K562 (cell line): Measurements from ENCODE around the gene FETUB. TPM values are rescaled to one million over a fixed set of nuclear protein-coding genes. Genes with fewer than 3 reads are reported as not detected.

Experiments
- LEF1 ChIP-seq: fragments of 450-650 bp; IDR thresholded peaks from 2 replicates; pipeline ENCODE4 v1.6.1; 2016; ENCODE audit warnings: mild to moderate bottlenecking
- MAZ ChIP-seq, 2 experiments: fragments of 450-650 bp in 1 of 2; sonication (generic) in 1 of 2; formaldehyde crosslinking; IDR thresholded peaks in 1 of 2; conservative IDR thresholded peaks in 1 of 2; 2 replicates each; pipeline versions ENCODE4 v1.4.0 to v1.5.0; 2020; ENCODE audit warnings: mild to moderate bottlenecking in 1 of 2, missing genetic modification reagents in 1 of 2
- ZNF12 ChIP-seq: sonication (generic); formaldehyde crosslinking; IDR thresholded peaks from 2 replicates; pipeline ENCODE4 v1.4.0; 2020; ENCODE audit warnings: mild to moderate bottlenecking, missing genetic modification reagents
- polyA plus RNA-seq, 8 experiments: library from polyadenylated mRNA; depleted of rRNA in 4 of 8; stranded (reverse) in 5 of 8; unstranded in 3 of 8; fragments of >200 nt; fragmentation: Nextera tagmentation in 2 of 8; fragmentation: Illumina TruSeq in 1 of 8; extraction: Ambion mirVana in 2 of 8; extraction: Trizol in 1 of 8; gene quantifications; 2 replicates each; pipeline versions ENCODE4 v1.2.1 to v1.2.3, GENCODE V29; 2011 to 2014; ENCODE audit warnings: inconsistent platforms in 1 of 8, missing spikeins in 1 of 8
- total RNA-seq, 7 experiments: library from RNA; depleted of rRNA in 6 of 7; stranded (reverse); fragments of >200 nt in 6 of 7; fragmentation: Illumina TruSeq in 2 of 7; extraction: Trizol in 2 of 7; gene quantifications; 2 replicates each; pipeline versions ENCODE4 v1.2.1 to v1.2.3, GENCODE V29; 2011 to 2021; ENCODE audit warnings: low replicate concordance in 1 of 7
- TF ChIP-seq, protein P1 (sequence below): fragments of 150-350 bp; IDR thresholded peaks from 2 replicates; pipeline ENCODE4 v1.6.1; 2014; ENCODE audit warnings: low read depth, mild to moderate bottlenecking, low read length, borderline replicate concordance
- TF ChIP-seq, protein P2 (sequence below): fragments of 450-650 bp; formaldehyde crosslinking; IDR thresholded peaks from 2 replicates; pipeline ENCODE4 v1.4.0; 2020; ENCODE audit warnings: mild to moderate bottlenecking, moderate library complexity
- TF ChIP-seq, protein P3 (sequence below): fragments of 250-450 bp; sonication (Bioruptor Pico); IDR thresholded peaks from 2 replicates; pipeline ENCODE4 v1.8.0; 2021; ENCODE audit warnings: moderate library complexity, mild to moderate bottlenecking, inconsistent platforms

The FETUB gene
- total and polyA plus RNA-seq, 9 of the 15 experiments (the other 6 are each of a cell fraction or from before 2014, with no cell fraction given), result not detected

DNA sequence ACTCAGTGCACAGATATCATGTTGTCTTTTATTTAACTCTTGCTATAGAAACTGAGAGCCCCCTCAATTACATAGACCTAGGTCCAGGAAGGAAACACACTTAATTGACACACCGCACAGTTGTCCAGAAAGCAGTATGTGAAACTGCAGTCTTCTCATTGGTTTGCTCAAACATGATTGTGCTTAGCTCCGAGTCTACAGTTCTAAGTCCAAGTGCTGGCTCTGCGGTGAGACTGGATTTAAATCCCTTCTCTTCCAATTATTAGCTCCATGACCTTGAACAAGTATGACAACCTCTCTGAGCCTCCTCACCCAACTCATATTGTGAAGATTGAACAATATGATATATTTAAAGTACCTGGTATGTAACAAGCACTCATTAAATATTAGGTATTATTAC, 46.3 kb upstream of the FETUB start (continued):
- TF ChIP-seq, protein P1, sequence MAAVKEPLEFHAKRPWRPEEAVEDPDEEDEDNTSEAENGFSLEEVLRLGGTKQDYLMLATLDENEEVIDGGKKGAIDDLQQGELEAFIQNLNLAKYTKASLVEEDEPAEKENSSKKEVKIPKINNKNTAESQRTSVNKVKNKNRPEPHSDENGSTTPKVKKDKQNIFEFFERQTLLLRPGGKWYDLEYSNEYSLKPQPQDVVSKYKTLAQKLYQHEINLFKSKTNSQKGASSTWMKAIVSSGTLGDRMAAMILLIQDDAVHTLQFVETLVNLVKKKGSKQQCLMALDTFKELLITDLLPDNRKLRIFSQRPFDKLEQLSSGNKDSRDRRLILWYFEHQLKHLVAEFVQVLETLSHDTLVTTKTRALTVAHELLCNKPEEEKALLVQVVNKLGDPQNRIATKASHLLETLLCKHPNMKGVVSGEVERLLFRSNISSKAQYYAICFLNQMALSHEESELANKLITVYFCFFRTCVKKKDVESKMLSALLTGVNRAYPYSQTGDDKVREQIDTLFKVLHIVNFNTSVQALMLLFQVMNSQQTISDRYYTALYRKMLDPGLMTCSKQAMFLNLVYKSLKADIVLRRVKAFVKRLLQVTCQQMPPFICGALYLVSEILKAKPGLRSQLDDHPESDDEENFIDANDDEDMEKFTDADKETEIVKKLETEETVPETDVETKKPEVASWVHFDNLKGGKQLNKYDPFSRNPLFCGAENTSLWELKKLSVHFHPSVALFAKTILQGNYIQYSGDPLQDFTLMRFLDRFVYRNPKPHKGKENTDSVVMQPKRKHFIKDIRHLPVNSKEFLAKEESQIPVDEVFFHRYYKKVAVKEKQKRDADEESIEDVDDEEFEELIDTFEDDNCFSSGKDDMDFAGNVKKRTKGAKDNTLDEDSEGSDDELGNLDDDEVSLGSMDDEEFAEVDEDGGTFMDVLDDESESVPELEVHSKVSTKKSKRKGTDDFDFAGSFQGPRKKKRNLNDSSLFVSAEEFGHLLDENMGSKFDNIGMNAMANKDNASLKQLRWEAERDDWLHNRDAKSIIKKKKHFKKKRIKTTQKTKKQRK, result no peak
- TF ChIP-seq, protein P2, sequence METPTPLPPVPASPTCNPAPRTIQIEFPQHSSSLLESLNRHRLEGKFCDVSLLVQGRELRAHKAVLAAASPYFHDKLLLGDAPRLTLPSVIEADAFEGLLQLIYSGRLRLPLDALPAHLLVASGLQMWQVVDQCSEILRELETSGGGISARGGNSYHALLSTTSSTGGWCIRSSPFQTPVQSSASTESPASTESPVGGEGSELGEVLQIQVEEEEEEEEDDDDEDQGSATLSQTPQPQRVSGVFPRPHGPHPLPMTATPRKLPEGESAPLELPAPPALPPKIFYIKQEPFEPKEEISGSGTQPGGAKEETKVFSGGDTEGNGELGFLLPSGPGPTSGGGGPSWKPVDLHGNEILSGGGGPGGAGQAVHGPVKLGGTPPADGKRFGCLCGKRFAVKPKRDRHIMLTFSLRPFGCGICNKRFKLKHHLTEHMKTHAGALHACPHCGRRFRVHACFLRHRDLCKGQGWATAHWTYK, result no peak
- TF ChIP-seq ZNF12 (CRISPR knock-in tag) (no peak), LEF1 (no peak), MAZ (CRISPR knock-in tag; conservative IDR thresholded peaks at IDR 0.05 in 1 of 2, IDR thresholded peaks at IDR 0.05 in 1 of 2) (no peak)
- TF ChIP-seq, protein P3, sequence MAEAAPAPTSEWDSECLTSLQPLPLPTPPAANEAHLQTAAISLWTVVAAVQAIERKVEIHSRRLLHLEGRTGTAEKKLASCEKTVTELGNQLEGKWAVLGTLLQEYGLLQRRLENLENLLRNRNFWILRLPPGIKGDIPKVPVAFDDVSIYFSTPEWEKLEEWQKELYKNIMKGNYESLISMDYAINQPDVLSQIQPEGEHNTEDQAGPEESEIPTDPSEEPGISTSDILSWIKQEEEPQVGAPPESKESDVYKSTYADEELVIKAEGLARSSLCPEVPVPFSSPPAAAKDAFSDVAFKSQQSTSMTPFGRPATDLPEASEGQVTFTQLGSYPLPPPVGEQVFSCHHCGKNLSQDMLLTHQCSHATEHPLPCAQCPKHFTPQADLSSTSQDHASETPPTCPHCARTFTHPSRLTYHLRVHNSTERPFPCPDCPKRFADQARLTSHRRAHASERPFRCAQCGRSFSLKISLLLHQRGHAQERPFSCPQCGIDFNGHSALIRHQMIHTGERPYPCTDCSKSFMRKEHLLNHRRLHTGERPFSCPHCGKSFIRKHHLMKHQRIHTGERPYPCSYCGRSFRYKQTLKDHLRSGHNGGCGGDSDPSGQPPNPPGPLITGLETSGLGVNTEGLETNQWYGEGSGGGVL (CRISPR knock-in tag), result no peak
